HepG2 (cell line): ENCODE data around the gene PARP14.

Experiments used
- POLR2A ChIP-seq, 2 experiments: IDR thresholded peaks; 2 replicates each; pipeline ENCODE4 v1.6.1; 2011; ENCODE audit warnings: low read depth in 2 of 2, low read length in 2 of 2, mild to moderate bottlenecking in 1 of 2, moderate library complexity in 1 of 2; ENCODE audit not compliant: insufficient read depth in 1 of 2
- TF ChIP-seq, protein P1 (sequence below): sonication (generic); formaldehyde crosslinking; IDR thresholded peaks from 2 replicates; pipeline ENCODE4 v1.5.0; 2020; ENCODE audit warnings: mild to moderate bottlenecking, missing genetic modification reagents, moderate library complexity
- TF ChIP-seq, protein P2 (sequence below): sonication (generic); formaldehyde crosslinking; conservative IDR thresholded peaks from 2 replicates; pipeline ENCODE4 v1.8.0; 2022; ENCODE audit warnings: mild to moderate bottlenecking, moderate library complexity, missing genetic modification reagents
- TF ChIP-seq, protein P3 (sequence below), 2 experiments: sonication (generic) in 1 of 2; formaldehyde crosslinking in 1 of 2; IDR thresholded peaks; 2 replicates each; pipeline versions ENCODE4 v1.6.1 to v1.9.0; 2014 to 2022; ENCODE audit warnings: antibody characterized with exemption in 1 of 2, borderline replicate concordance in 1 of 2, inconsistent platforms in 1 of 2, low read depth in 1 of 2, missing genetic modification reagents in 1 of 2

DNA sequence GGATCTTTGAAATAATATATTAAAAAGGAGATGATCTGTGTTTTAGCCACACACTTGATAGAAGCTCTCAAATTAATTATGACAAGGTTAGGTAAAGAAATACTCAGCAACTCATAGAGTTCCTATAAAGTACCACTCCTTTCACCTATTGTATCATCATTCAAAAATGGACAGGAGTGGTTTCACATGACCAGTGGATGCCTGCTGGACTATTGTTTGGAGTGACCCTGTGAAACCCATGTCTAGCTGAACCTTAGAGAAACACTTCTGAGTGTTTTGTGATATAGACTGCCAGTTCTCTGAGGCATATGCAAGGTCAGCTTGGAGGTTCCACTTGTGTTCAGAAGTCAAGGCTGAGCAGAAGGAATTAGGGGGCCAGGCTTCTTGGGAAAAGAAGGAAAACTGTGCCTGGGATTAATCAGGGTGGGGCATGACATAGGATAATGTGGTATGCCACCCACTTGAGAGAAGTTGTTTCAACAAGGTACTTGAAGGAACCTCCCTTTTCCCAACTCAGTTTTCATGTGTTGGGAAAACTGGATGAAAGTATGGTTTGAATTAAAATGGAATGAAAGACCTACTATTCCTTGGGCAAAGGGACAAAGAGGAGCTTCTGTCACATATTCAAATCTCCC lies 15.4 kb downstream of the PARP14 start:
- TF ChIP-seq, protein P1, sequence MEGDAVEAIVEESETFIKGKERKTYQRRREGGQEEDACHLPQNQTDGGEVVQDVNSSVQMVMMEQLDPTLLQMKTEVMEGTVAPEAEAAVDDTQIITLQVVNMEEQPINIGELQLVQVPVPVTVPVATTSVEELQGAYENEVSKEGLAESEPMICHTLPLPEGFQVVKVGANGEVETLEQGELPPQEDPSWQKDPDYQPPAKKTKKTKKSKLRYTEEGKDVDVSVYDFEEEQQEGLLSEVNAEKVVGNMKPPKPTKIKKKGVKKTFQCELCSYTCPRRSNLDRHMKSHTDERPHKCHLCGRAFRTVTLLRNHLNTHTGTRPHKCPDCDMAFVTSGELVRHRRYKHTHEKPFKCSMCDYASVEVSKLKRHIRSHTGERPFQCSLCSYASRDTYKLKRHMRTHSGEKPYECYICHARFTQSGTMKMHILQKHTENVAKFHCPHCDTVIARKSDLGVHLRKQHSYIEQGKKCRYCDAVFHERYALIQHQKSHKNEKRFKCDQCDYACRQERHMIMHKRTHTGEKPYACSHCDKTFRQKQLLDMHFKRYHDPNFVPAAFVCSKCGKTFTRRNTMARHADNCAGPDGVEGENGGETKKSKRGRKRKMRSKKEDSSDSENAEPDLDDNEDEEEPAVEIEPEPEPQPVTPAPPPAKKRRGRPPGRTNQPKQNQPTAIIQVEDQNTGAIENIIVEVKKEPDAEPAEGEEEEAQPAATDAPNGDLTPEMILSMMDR (CRISPR knock-in tag) = no peak
- TF ChIP-seq, protein P2, sequence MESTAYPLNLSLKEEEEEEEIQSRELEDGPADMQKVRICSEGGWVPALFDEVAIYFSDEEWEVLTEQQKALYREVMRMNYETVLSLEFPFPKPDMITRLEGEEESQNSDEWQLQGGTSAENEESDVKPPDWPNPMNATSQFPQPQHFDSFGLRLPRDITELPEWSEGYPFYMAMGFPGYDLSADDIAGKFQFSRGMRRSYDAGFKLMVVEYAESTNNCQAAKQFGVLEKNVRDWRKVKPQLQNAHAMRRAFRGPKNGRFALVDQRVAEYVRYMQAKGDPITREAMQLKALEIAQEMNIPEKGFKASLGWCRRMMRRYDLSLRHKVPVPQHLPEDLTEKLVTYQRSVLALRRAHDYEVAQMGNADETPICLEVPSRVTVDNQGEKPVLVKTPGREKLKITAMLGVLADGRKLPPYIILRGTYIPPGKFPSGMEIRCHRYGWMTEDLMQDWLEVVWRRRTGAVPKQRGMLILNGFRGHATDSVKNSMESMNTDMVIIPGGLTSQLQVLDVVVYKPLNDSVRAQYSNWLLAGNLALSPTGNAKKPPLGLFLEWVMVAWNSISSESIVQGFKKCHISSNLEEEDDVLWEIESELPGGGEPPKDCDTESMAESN (CRISPR knock-in tag) = no peak
- no peak for TF ChIP-seq POLR2A (IDR thresholded peaks at IDR 0.05; ENCODE audit: insufficient read depth in 1 of 2, low read depth in 2 of 2, low read length in 2 of 2)
- TF ChIP-seq, protein P3, sequence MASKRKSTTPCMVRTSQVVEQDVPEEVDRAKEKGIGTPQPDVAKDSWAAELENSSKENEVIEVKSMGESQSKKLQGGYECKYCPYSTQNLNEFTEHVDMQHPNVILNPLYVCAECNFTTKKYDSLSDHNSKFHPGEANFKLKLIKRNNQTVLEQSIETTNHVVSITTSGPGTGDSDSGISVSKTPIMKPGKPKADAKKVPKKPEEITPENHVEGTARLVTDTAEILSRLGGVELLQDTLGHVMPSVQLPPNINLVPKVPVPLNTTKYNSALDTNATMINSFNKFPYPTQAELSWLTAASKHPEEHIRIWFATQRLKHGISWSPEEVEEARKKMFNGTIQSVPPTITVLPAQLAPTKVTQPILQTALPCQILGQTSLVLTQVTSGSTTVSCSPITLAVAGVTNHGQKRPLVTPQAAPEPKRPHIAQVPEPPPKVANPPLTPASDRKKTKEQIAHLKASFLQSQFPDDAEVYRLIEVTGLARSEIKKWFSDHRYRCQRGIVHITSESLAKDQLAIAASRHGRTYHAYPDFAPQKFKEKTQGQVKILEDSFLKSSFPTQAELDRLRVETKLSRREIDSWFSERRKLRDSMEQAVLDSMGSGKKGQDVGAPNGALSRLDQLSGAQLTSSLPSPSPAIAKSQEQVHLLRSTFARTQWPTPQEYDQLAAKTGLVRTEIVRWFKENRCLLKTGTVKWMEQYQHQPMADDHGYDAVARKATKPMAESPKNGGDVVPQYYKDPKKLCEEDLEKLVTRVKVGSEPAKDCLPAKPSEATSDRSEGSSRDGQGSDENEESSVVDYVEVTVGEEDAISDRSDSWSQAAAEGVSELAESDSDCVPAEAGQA (IDR thresholded peaks at IDR 0.05; ENCODE audit: low read depth) = no peak
- TF ChIP-seq, protein P3 (CRISPR knock-in tag; IDR thresholded peaks at IDR 0.05; ENCODE audit: borderline replicate concordance) = no peak
